Measurements from ENCODE around the gene PACS2. TPM values are rescaled to one million over a fixed set of nuclear protein-coding genes. Genes with fewer than 3 reads are reported as not detected.

Gene PACS2
- total RNA-seq, 1 donor from 2014 or later, result 48.0 TPM

- POLR2A ChIA-PET, result no interaction called here
These were observed 104.0 kb downstream of the PACS2 start for GRCh38 chr14:105418269-105419194.

GRCh38 chr14:105419195-105420091 is 104.9 kb downstream of the PACS2 start, which contains the start of gene MTA1:
MTA1 (plus strand) TSS chr14:105419827; CDS start chr14:105420036, 209 bp downstream.
- intact Hi-C loops (cut with micrococcal nuclease), result loop anchor here (1.0 to 5.0 kb wide), 3 partner anchors 13 to 58 kb away; partner anchors contain the start of gene TEX22
- DNase-seq, result peak; percentile 54
- ATAC-seq (ENCODE audit: low read depth), result peak; percentile 73
- no peak for TF ChIP-seq CTCF (IDR thresholded peaks at IDR 0.05)
- Mint-ChIP-seq H3K27ac (peak within 1 kb of the TSS; percentile 56), H3K36me3 (ENCODE audit: low read depth) (peaks cover 4% of the 10 kb centered on the region), H3K9me3 (no peaks in the 10 kb centered on the region), H3K4me1 (peaks cover 30% of the 10 kb centered on the region), H3K27me3 (no peaks in the 10 kb centered on the region), H3K4me3 (peak within 1 kb of the TSS; percentile 86)
- ChIA-PET CTCF (no interaction called here), POLR2A (no interaction called here)

More at GRCh38 chr14:105418269-105419194, 104.0 kb downstream of the PACS2 start:
- Mint-ChIP-seq H3K27me3 (peaks cover 3% of the 10 kb centered on the region), H3K4me1 (peaks cover 28% of the 10 kb centered on the region), H3K36me3 (ENCODE audit: low read depth) (peaks cover 2% of the 10 kb centered on the region), H3K9me3 (no peaks in the 10 kb centered on the region), H3K4me3 (peak overlapping the region; percentile 72), H3K27ac (no peak overlapping the region)
- ATAC-seq (ENCODE audit: low read depth) (no peak), DNase-seq (no peak)
- CTCF ChIA-PET, result interaction anchor here (0.6 to 1.3 kb wide), 3 partner anchors 62 to 238 kb away, joined by 3 to 5 read pairs (median 3); no protein-coding TSS in a partner anchor
- no peak for TF ChIP-seq CTCF (IDR thresholded peaks at IDR 0.05)
- intact Hi-C loops (cut with micrococcal nuclease), result loop anchor here (1.0 to 5.0 kb wide), 3 partner anchors 12 to 59 kb away; partner anchors contain the start of gene TEX22

GRCh38 chr14:105420101-105420973 is 105.8 kb downstream of the PACS2 start:
- Mint-ChIP-seq H3K27me3 (no peaks in the 10 kb centered on the region), H3K36me3 (ENCODE audit: low read depth) (peaks cover 4% of the 10 kb centered on the region), H3K27ac (peak overlapping the region; percentile 56), H3K4me3 (peak overlapping the region; percentile 86), H3K9me3 (no peaks in the 10 kb centered on the region), H3K4me1 (peaks cover 27% of the 10 kb centered on the region)
- ATAC-seq (ENCODE audit: low read depth) (peak; percentile 6), DNase-seq (no peak)
- intact Hi-C loops (cut with micrococcal nuclease), result no loop called here
- POLR2A ChIA-PET, result no interaction called here
- CTCF ChIA-PET, result no interaction called here
- TF ChIP-seq CTCF (IDR thresholded peaks at IDR 0.05), result no peak

GRCh38 chr14:105420974-105421674 is 106.6 kb downstream of the PACS2 start:
- H3K9me3 Mint-ChIP-seq, result no peaks in the 10 kb centered on the region
- peak overlapping the region; percentile 86 for H3K4me3 Mint-ChIP-seq
- TF ChIP-seq CTCF (IDR thresholded peaks at IDR 0.05), result no peak
- DNase-seq (no peak), ATAC-seq (ENCODE audit: low read depth) (no peak)
- POLR2A ChIA-PET, result interaction anchor here (0.5 to 0.9 kb wide), 2 partner anchors 31 to 359 kb away, joined by 3 to 7 read pairs; no protein-coding TSS in a partner anchor
- intact Hi-C loops (cut with micrococcal nuclease), result no loop called here
- peaks cover 5% of the 10 kb centered on the region for H3K36me3 Mint-ChIP-seq (ENCODE audit: low read depth)
- CTCF ChIA-PET, result no interaction called here
- H3K27me3 Mint-ChIP-seq, result no peaks in the 10 kb centered on the region
- H3K4me1 Mint-ChIP-seq, result peaks cover 29% of the 10 kb centered on the region
- peak overlapping the region; percentile 56 for H3K27ac Mint-ChIP-seq

Measured in activated B cell treated with CpG ODN at 0.5 μM for 24 hours (primary cell).